ENCODE measurements around the gene NCS1.

The NCS1 gene

DNA sequence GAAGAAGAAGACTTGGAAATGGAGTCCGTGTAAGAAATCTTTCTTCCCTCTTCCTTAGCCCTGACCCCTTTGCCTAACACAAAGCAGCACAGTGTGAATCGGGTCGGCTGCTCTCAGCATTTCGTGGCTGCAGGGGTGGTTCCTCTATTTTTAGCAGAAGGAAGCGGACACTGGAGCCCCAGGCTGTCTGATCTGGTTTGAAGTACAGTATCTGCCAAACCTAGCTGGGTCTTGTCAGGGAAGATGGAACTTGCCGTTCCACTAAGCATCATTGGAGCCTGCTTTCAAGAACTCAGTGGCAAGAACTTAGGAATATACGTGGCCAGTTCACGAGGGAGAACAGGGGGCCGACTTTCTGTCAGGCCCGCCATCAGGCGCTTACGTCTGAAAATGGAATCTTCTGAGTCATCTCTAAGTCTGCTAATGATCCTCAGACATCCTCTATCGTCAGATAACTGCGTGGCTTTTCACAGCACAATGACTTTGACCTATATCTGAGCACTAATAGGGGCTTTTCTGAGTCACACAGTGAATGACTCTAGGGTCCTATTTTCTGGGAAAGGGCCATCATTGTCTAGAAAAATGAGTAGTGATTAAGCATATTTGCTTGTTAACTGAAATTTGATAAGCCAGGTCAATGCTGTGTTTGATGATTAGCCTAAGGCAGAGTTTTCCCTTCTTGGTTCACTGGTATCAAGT, 43.3 kb upstream of the NCS1 start:
- DNase-seq, result peak in 1 of 2 donors; percentile 65
- Histone ChIP-seq H3K4me3 (no peak overlapping the region), H3K36me3 (peaks cover 33 to 87% (median 69%) of the 10 kb centered on the region in 3 donors), H3K9me3 (no peaks in the 10 kb centered on the region), H3K27me3 (no peaks in the 10 kb centered on the region), H3K4me1 (no peaks in the 10 kb centered on the region), H3K27ac (peak overlapping the region; percentile 2 to 18)
- intact Hi-C loops (cut with DNase I; ENCODE audit: low total_unique reads), result no loop called here
- TF ChIP-seq, protein P1, sequence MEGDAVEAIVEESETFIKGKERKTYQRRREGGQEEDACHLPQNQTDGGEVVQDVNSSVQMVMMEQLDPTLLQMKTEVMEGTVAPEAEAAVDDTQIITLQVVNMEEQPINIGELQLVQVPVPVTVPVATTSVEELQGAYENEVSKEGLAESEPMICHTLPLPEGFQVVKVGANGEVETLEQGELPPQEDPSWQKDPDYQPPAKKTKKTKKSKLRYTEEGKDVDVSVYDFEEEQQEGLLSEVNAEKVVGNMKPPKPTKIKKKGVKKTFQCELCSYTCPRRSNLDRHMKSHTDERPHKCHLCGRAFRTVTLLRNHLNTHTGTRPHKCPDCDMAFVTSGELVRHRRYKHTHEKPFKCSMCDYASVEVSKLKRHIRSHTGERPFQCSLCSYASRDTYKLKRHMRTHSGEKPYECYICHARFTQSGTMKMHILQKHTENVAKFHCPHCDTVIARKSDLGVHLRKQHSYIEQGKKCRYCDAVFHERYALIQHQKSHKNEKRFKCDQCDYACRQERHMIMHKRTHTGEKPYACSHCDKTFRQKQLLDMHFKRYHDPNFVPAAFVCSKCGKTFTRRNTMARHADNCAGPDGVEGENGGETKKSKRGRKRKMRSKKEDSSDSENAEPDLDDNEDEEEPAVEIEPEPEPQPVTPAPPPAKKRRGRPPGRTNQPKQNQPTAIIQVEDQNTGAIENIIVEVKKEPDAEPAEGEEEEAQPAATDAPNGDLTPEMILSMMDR (IDR thresholded peaks at IDR 0.05), result no peak

DNA sequence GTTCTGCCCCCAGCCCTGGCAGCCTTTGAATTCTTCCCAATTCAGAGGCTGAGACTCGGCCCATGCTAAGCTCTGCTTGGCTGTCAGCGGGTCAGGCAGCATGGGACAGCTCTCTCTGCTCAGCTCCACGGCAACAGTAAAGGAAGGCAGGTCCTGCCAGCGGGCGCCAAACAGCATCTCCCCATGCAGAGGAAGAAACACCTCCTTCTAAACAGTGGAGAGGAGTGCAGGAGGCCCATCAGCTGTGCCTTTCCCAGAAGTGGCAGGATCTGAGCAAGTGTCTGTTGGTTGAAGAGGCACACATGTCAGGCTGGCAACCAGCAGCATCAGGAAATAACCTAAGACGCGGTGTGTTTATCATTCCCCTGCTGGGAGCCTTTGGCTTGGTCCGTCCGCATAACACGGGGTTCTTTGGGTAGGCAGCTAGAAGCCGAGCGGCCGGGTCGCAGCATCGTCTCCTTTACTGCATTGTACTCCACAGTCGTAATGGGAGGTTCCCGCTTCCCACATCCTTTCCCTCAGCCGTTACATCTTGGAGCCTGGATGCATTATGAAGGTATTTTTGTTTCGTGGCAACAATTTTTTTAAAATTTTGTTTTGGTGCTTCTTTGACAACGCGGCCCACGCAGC, 42.7 kb upstream of the NCS1 start:
- Histone ChIP-seq H3K4me1 (no peaks in the 10 kb centered on the region), H3K27me3 (no peaks in the 10 kb centered on the region), H3K9me3 (no peaks in the 10 kb centered on the region), H3K4me3 (no peak overlapping the region), H3K36me3 (peaks cover 30 to 84% (median 71%) of the 10 kb centered on the region in 3 donors), H3K27ac (peak overlapping the region; percentile 2 to 18)
- intact Hi-C loops (cut with DNase I; ENCODE audit: low total_unique reads), result no loop called here
- TF ChIP-seq, protein P1 (IDR thresholded peaks at IDR 0.05), result no peak
- DNase-seq, result no peak

DNA sequence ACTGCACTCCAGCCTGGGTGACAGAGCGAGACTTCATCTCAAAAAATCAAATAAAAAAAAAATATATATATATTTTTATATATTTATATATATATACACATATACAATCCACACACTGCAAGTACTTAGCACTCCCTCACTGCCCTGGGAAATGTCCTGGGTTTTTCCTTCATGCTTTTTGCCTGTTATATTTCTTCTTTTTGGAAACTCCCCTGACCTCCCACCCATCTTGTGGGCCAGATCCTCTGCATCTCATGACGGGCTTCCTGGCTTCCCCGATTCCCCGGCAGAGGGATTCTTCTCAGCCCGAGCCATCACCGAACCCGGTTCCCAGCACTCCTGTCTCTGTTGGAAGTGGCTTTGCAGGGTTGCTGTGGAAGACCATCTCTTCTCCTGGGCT, 39.5 kb upstream of the NCS1 start:
- TF ChIP-seq, protein P1 (IDR thresholded peaks at IDR 0.05), result no peak
- Histone ChIP-seq H3K4me1 (peaks cover 0 to 2% (median 0%) of the 10 kb centered on the region in 4 donors), H3K36me3 (peaks cover 30 to 83% (median 76%) of the 10 kb centered on the region in 3 donors), H3K27me3 (no peaks in the 10 kb centered on the region), H3K9me3 (no peaks in the 10 kb centered on the region), H3K27ac (no peak overlapping the region), H3K4me3 (no peak overlapping the region)
- intact Hi-C loops (cut with DNase I; ENCODE audit: low total_unique reads), result no loop called here
- no peak for DNase-seq

DNA sequence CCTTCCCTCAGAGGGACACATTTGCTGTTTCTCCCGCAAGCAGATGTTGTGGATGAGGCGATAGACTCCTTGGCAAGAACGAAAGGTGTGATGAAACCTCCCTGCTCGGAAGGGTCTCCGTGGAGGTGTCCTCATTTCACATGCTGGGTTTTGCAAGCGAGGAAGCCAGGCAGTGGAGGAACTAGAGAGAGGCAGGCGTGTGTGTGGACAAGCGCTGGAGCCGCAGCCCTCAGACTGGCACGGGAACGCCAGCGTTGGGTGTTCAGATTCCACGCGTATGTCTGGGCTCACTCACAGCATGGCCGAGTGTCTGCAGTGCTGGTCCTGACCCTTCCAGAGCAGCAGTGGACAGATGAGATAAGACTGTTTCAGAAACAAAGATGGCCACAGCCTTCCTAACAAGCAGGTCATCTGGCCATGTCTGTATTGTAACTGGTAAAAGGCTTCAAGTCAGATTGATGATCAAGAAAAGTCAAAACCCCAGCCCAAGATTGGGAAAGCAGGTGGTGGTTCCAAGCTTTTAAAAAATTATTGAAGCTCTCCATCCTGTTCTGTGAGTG, 35.0 kb upstream of the NCS1 start:
- Histone ChIP-seq H3K4me1 (peaks cover 0 to 29% (median 14%) of the 10 kb centered on the region in 4 donors), H3K27ac (no peak overlapping the region), H3K4me3 (no peak overlapping the region), H3K27me3 (no peaks in the 10 kb centered on the region), H3K36me3 (peaks cover 0 to 39% (median 34%) of the 10 kb centered on the region in 3 donors), H3K9me3 (no peaks in the 10 kb centered on the region)
- intact Hi-C loops (cut with DNase I; ENCODE audit: low total_unique reads), result no loop called here
- TF ChIP-seq, protein P1 (IDR thresholded peaks at IDR 0.05), result no peak
- no peak for DNase-seq

DNA sequence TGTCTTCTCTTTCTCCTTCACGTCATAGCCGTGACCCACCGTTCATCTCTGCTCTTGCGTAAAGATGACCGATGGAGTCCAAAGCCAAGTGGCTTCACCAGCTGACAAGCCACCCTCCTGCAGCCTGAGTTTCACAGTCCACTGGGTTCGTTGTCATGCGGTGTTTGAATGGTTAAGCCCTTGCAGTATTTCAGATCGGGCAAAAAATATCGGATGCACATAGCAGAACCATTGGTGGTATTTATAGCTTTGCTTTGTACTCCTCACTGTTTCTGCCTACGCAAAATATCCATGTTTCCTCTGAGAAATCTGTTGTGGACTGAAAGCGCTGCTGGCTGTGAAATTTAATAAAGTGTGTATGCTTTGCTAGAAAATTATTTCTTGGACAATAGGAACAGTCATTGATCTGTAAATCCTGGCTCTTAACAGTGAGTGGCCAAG, 34.5 kb upstream of the NCS1 start:
- intact Hi-C loops (cut with DNase I; ENCODE audit: low total_unique reads), result no loop called here
- TF ChIP-seq, protein P1 (IDR thresholded peaks at IDR 0.05), result no peak
- no peak for DNase-seq
- Histone ChIP-seq H3K9me3 (no peaks in the 10 kb centered on the region), H3K27me3 (no peaks in the 10 kb centered on the region), H3K4me3 (no peak overlapping the region), H3K36me3 (peaks cover 0 to 37% (median 31%) of the 10 kb centered on the region in 3 donors), H3K27ac (peak overlapping the region; percentile 29 to 46), H3K4me1 (peaks cover 0 to 29% (median 14%) of the 10 kb centered on the region in 4 donors)

Data from tibial artery (tissue), 4 donors.